HFFc6 (cell line): ENCODE data around the gene GPR153. TPM values are rescaled to one million over a fixed set of nuclear protein-coding genes. Genes with fewer than 3 reads are reported as not detected.

ENCODE experiments used
- DNase-seq: peaks from one replicate; pipeline ENCODE4 v3.0.0-alpha.2; 2018
- H3K27ac Mint-ChIP-seq: 2 replicates; pipeline ENCODE4 v1.8.0; 2020; ENCODE audit warnings: mild to moderate bottlenecking, mixed read lengths
- H3K27me3 Mint-ChIP-seq: 2 replicates; pipeline ENCODE4 v1.8.0; 2021; ENCODE audit warnings: mild to moderate bottlenecking, moderate library complexity, mixed read lengths; ENCODE audit not compliant: insufficient read depth
- H3K36me3 Mint-ChIP-seq: 2 replicates; pipeline ENCODE4 v1.8.0; 2021; ENCODE audit warnings: low read depth, mixed read lengths
- H3K4me1 Mint-ChIP-seq: 2 replicates; pipeline ENCODE4 v1.8.0; 2020; ENCODE audit warnings: low read depth, mixed read lengths
- H3K4me3 Mint-ChIP-seq: 2 replicates; pipeline ENCODE4 v1.8.0; 2020; ENCODE audit warnings: mild to moderate bottlenecking, moderate library complexity, mixed read lengths
- H3K9me3 Mint-ChIP-seq: 2 replicates; pipeline ENCODE4 v1.8.0; 2020; ENCODE audit warnings: mild to moderate bottlenecking, mixed read lengths
- total RNA-seq, 6 experiments: library from RNA; stranded (reverse); fragmentation: NEBNext Ultra II Directional; extraction: Animal tissue kit (Norgen Biotek cat#: 25700); gene quantifications; 2 replicates in 1 of 6; 3 replicates in 5 of 6; pipeline ENCODE4 v1.2.3, GENCODE V29; 2021
- TF ChIP-seq, protein P1 (sequence below): fragments of 200-600 bp; sonication (generic); IDR thresholded peaks from 2 replicates; pipeline ENCODE4 v1.5.0; 2021; ENCODE audit warnings: antibody characterized with exemption, mild to moderate bottlenecking

The GPR153 gene
- total RNA-seq, 6 experiments from 2014 or later: 6.0 to 7.9 (median 7.2) TPM

DNA sequence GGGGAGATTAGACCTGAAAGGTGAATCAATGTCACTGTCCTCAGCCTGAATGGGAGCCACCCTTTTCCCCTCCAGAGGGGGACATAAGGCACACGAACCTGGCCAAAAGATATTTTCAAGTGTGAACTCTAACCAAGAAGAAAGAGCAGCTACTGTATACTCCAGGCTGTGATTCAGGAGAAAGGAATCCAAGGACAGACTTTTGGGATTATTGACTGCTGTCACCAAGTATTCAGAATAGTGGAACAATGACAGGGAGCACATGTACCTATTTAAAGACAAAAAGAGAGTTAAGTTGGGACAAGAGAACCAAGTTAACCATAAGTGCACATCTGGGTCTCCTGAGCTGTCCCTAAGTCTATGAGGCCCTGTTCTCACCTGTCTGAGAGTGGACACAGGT is 27.5 kb downstream of the GPR153 start:
- Mint-ChIP-seq H3K9me3 (no peaks in the 10 kb centered on the region), H3K27ac (no peak overlapping the region; the same call in 1 of the 2 replicates), H3K27me3 (no peaks in the 10 kb centered on the region), H3K36me3 (peaks cover 11% of the 10 kb centered on the region; the same call in 1 of the 2 replicates), H3K4me1 (peaks cover 22% of the 10 kb centered on the region), H3K4me3 (no peak overlapping the region)
- TF ChIP-seq, protein P1, sequence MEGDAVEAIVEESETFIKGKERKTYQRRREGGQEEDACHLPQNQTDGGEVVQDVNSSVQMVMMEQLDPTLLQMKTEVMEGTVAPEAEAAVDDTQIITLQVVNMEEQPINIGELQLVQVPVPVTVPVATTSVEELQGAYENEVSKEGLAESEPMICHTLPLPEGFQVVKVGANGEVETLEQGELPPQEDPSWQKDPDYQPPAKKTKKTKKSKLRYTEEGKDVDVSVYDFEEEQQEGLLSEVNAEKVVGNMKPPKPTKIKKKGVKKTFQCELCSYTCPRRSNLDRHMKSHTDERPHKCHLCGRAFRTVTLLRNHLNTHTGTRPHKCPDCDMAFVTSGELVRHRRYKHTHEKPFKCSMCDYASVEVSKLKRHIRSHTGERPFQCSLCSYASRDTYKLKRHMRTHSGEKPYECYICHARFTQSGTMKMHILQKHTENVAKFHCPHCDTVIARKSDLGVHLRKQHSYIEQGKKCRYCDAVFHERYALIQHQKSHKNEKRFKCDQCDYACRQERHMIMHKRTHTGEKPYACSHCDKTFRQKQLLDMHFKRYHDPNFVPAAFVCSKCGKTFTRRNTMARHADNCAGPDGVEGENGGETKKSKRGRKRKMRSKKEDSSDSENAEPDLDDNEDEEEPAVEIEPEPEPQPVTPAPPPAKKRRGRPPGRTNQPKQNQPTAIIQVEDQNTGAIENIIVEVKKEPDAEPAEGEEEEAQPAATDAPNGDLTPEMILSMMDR: no peak
- no peak for DNase-seq

DNA sequence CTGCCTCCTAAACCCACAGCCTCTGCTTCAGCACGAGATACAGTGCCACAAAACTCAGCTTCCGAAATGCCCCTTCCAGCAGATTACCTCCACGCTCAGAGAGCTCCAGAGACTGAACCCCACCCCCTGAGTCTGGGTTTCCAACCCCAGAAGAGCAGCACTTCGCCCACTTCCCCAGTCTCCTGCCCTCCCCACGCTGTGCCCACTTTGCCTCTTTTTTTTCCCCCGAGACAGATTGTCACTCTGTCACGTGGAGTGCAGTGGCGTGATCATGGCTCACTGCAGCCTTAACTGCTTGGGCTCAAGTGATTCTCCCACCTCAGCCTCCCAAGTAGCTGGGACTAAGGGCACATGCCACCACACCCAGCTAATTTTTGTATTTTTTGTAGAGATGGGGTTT is 35.2 kb downstream of the GPR153 start:
- TF ChIP-seq, protein P1: no peak
- Mint-ChIP-seq H3K4me3 (no peak overlapping the region), H3K4me1 (0 out of 2 replicates have a peak, but pooled peaks cover 12% of the 10 kb centered on the region), H3K9me3 (no peaks in the 10 kb centered on the region), H3K36me3 (peaks cover 38% of the 10 kb centered on the region), H3K27ac (no peak overlapping the region), H3K27me3 (no peaks in the 10 kb centered on the region)
- DNase-seq: no peak

DNA sequence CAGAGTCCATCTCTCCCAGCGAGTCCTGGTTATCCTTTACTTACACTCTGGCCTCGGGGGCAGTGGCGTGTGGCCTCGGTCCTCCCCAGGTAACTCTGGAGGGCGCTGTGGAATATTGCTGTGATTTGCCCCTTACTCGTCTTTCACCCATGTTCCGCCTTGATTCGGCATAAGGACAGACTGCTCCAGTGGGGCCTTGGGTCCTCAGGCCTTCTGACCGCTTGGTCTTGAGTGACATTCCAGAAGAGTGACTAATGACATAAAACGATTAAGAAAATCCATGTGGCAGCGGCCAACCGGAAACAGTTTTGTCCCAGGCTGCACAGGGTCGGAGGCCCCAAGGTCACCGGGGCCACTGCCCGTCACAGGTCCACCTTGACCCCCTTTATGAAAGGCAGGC is 36.2 kb downstream of the GPR153 start:
- Mint-ChIP-seq H3K9me3 (no peaks in the 10 kb centered on the region), H3K4me3 (no peak overlapping the region), H3K27ac (no peak overlapping the region), H3K4me1 (0 out of 2 replicates have a peak, but pooled peaks cover 12% of the 10 kb centered on the region), H3K36me3 (peaks cover 38% of the 10 kb centered on the region), H3K27me3 (no peaks in the 10 kb centered on the region)
- DNase-seq: no peak
- TF ChIP-seq, protein P1: no peak

DNA sequence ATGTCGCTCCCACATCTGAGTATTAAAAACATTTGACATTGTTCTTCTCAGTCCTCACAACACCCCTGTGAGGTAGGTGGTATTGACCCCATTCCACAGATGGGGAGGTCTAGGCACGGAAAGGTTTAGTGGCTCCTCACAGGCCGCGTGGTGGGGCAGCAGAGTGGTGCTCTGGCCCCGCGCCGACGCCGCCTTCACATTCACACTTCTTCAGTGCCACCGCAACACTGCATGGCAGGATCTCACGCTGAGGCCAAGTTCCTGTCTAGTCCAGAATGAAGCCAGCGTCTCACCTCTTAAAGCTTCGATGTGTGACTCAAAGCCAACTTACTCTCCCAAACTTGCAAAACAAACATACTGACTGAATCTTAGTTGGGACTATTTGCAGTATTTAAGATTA is 37.3 kb downstream of the GPR153 start:
- Mint-ChIP-seq H3K27ac (no peak overlapping the region), H3K27me3 (no peaks in the 10 kb centered on the region), H3K36me3 (peaks cover 38% of the 10 kb centered on the region), H3K4me1 (0 out of 2 replicates have a peak, but pooled peaks cover 12% of the 10 kb centered on the region), H3K9me3 (no peaks in the 10 kb centered on the region), H3K4me3 (no peak overlapping the region)
- TF ChIP-seq, protein P1: no peak
- no peak for DNase-seq

DNA sequence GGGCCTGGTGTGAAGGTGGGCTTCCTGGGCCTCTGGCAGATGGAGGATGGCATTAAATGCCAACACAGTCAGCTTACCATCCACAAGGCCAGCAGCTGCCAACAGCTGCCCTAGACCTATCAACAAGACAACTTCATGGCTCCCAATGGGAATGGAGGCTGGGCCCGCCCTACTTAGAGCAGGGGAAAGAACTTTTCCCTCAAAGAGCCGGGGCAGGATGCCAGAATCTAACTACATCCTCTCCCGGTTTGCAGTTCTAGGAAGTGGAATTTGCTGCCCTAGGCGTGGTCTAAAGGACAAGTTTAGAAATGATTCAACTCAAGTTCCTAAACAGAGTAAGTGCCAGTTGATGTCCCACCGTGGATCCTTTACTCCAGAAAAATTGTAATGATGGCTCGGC is 38.3 kb downstream of the GPR153 start:
- no peaks in the 10 kb centered on the region for H3K9me3 Mint-ChIP-seq
- H3K27ac Mint-ChIP-seq: no peak overlapping the region; the same call in 1 of the 2 replicates
- peak; percentile 18 for DNase-seq
- no peak overlapping the region for H3K4me3 Mint-ChIP-seq
- TF ChIP-seq, protein P1: no peak
- H3K27me3 Mint-ChIP-seq: no peaks in the 10 kb centered on the region; the same call in 1 of the 2 replicates
- 0 out of 2 replicates have a peak, but pooled peaks cover 12% of the 10 kb centered on the region for H3K4me1 Mint-ChIP-seq
- peaks cover 38% of the 10 kb centered on the region for H3K36me3 Mint-ChIP-seq
